H9 (cell line): Measurements from ENCODE around the gene CDYL. TPM values are rescaled to one million over a fixed set of nuclear protein-coding genes. Genes with fewer than 3 reads are reported as not detected.

Experiments used
- DNase-seq: peaks from one replicate; pipeline ENCODE4 v3.0.0-alpha.2; 2017
- H2AFZ ChIP-seq: one replicate; pipeline ENCODE4 v1.6.1; 2013; ENCODE audit warnings: mild to moderate bottlenecking, low read length, control low read depth, moderate library complexity
- H2AK5ac ChIP-seq: 2 replicates; pipeline ENCODE4 v1.6.1; 2013; ENCODE audit warnings: low read length, control low read depth, mixed read lengths; ENCODE audit not compliant: insufficient read length
- H2BK120ac ChIP-seq: one replicate; pipeline ENCODE4 v1.6.1; 2013; ENCODE audit warnings: low read depth, mild to moderate bottlenecking, low read length, control low read depth, inconsistent platforms; ENCODE audit not compliant: poor library complexity, severe bottlenecking
- H2BK12ac ChIP-seq: 2 replicates; pipeline ENCODE4 v1.6.1; 2013; ENCODE audit warnings: low read length, control low read depth, mixed read lengths, low read depth; ENCODE audit not compliant: insufficient read length
- H2BK15ac ChIP-seq: 2 replicates; pipeline ENCODE4 v1.6.1; 2013; ENCODE audit warnings: low read depth, low read length, control low read depth
- H2BK20ac ChIP-seq: one replicate; pipeline ENCODE4 v1.6.1; 2013; ENCODE audit warnings: low read depth, mild to moderate bottlenecking, low read length, control low read depth, inconsistent platforms; ENCODE audit not compliant: poor library complexity, severe bottlenecking
- H2BK5ac ChIP-seq: 2 replicates; pipeline ENCODE4 v1.6.1; 2013; ENCODE audit warnings: low read length, control low read depth, mixed read lengths; ENCODE audit not compliant: insufficient read length
- H3K14ac ChIP-seq: 2 replicates; pipeline ENCODE4 v1.6.1; 2013; ENCODE audit warnings: low read length, control low read depth; ENCODE audit not compliant: insufficient read depth
- H3K18ac ChIP-seq: 2 replicates; pipeline ENCODE4 v1.6.1; 2013; ENCODE audit warnings: low read depth, mild to moderate bottlenecking, mixed read lengths, low read length, control low read depth; ENCODE audit not compliant: insufficient read length
- H3K23ac ChIP-seq: 2 replicates; pipeline ENCODE4 v1.6.1; 2013; ENCODE audit warnings: low read length, control low read depth, mixed read lengths, low read depth; ENCODE audit not compliant: insufficient read length
- H3K23me2 ChIP-seq: 2 replicates; pipeline ENCODE4 v1.6.1; 2013; ENCODE audit warnings: low read depth, mild to moderate bottlenecking, mixed read lengths, low read length, control low read depth; ENCODE audit not compliant: insufficient read length, poor library complexity, severe bottlenecking
- H3K27ac ChIP-seq: 2 replicates; pipeline ENCODE4 v1.5.1; 2013; ENCODE audit warnings: low read length, control low read depth, mixed read lengths, low read depth; ENCODE audit not compliant: insufficient read length
- H3K27me3 ChIP-seq: 2 replicates; pipeline ENCODE4 v1.6.1; 2013; ENCODE audit warnings: low read length, control low read depth, inconsistent platforms; ENCODE audit not compliant: insufficient read depth
- H3K4ac ChIP-seq: 2 replicates; pipeline ENCODE4 v1.6.1; 2013; ENCODE audit warnings: low read depth, mild to moderate bottlenecking, control low read depth, inconsistent platforms, low read length, moderate library complexity
- H3K4me1 ChIP-seq: 2 replicates; pipeline ENCODE4 v1.6.1; 2013; ENCODE audit warnings: low read length, control low read depth, inconsistent platforms; ENCODE audit not compliant: insufficient read depth
- H3K4me2 ChIP-seq: 2 replicates; pipeline ENCODE4 v1.6.1; 2013; ENCODE audit warnings: low read length, control low read depth, mixed read lengths; ENCODE audit not compliant: insufficient read length, insufficient read depth
- H3K56ac ChIP-seq: 2 replicates; pipeline ENCODE4 v1.6.1; 2013; ENCODE audit warnings: low read depth, mild to moderate bottlenecking, mixed read lengths, low read length, control low read depth; ENCODE audit not compliant: insufficient read length
- H3K79me1 ChIP-seq: 2 replicates; pipeline ENCODE4 v1.6.1; 2013; ENCODE audit warnings: low read depth, mild to moderate bottlenecking, moderate library complexity, low read length, control low read depth, inconsistent platforms; ENCODE audit not compliant: insufficient read depth, poor library complexity, severe bottlenecking
- H3K79me2 ChIP-seq: 2 replicates; pipeline ENCODE4 v1.6.1; 2013; ENCODE audit warnings: low read length, control low read depth, inconsistent platforms; ENCODE audit not compliant: insufficient read depth
- H3K9ac ChIP-seq: 2 replicates; pipeline ENCODE4 v1.6.1; 2013; ENCODE audit warnings: low read length, control low read depth, mixed read lengths; ENCODE audit not compliant: insufficient read length; ENCODE audit errors: extremely low read depth
- H3K9me3 ChIP-seq: one replicate; pipeline ENCODE4 v1.6.1; 2013; ENCODE audit warnings: low read depth, low read length, inconsistent platforms; ENCODE audit not compliant: control insufficient read depth
- H3T11ph ChIP-seq: one replicate; pipeline ENCODE4 v1.6.1; 2013; ENCODE audit warnings: mild to moderate bottlenecking, low read length, control low read depth, inconsistent platforms
- H4K20me1 ChIP-seq: one replicate; pipeline ENCODE4 v1.6.1; 2013; ENCODE audit not compliant: control insufficient read depth, insufficient read length, insufficient read depth
- H4K5ac ChIP-seq: 2 replicates; pipeline ENCODE4 v1.6.1; 2013; ENCODE audit warnings: low read depth, mild to moderate bottlenecking, mixed read lengths, low read length, control low read depth; ENCODE audit not compliant: insufficient read length
- H4K8ac ChIP-seq: replicated peaks from 2 replicates; pipeline ENCODE4 v1.6.1; 2013; ENCODE audit warnings: low read length, control low read depth, mixed read lengths, low read depth; ENCODE audit not compliant: insufficient read length
- H4K91ac ChIP-seq: 2 replicates; pipeline ENCODE4 v1.6.1; 2013; ENCODE audit warnings: low read depth, mild to moderate bottlenecking, moderate library complexity, mixed read lengths, low read length, control low read depth; ENCODE audit not compliant: insufficient read length
- H3K27ac Mint-ChIP-seq, 3 experiments: 2 replicates in 2 of 3; 3 replicates in 1 of 3; pipeline ENCODE4 v1.8.0; 2020 to 2021; ENCODE audit warnings: mixed read lengths in 3 of 3, mild to moderate bottlenecking in 1 of 3, moderate library complexity in 1 of 3
- H3K27me3 Mint-ChIP-seq: 2 replicates; pipeline ENCODE4 v1.8.0; 2021; ENCODE audit warnings: low read depth, mild to moderate bottlenecking, moderate library complexity, mixed read lengths
- H3K36me3 Mint-ChIP-seq, 3 experiments: 2 replicates in 2 of 3; 3 replicates in 1 of 3; pipeline ENCODE4 v1.8.0; 2020 to 2021; ENCODE audit warnings: low read depth in 3 of 3, mixed read lengths in 3 of 3; ENCODE audit not compliant: insufficient read depth in 1 of 3
- H3K4me1 Mint-ChIP-seq, 2 experiments: 2 replicates each; pipeline ENCODE4 v1.8.0; 2020; ENCODE audit warnings: mixed read lengths in 2 of 2
- H3K4me3 Mint-ChIP-seq, 2 experiments: 2 replicates in 1 of 2; 3 replicates in 1 of 2; pipeline ENCODE4 v1.8.0; 2020 to 2021; ENCODE audit warnings: mild to moderate bottlenecking in 2 of 2, mixed read lengths in 2 of 2, moderate library complexity in 1 of 2
- H3K9me3 Mint-ChIP-seq, 2 experiments: 2 replicates in 1 of 2; 3 replicates in 1 of 2; pipeline ENCODE4 v1.8.0; 2020; ENCODE audit warnings: mild to moderate bottlenecking in 2 of 2, mixed read lengths in 2 of 2, moderate library complexity in 1 of 2
- WGBS: extraction: QIAGEN DNeasy Blood & Tissue Kit; methylation state at CpG from one replicate; pipeline ENCODE4 v1.1.7; 2013; ENCODE audit warnings: missing lambda C conversion rate, low lambda C conversion rate, mixed read lengths; ENCODE audit not compliant: insufficient read length; ENCODE audit errors: extremely low coverage; 5-methylcytosine and 5-hydroxymethylcytosine counted together
- total RNA-seq: library from RNA; stranded (reverse); gene quantifications from 2 replicates; pipeline ENCODE4 v1.2.1, GENCODE V29; 2021
- TF ChIP-seq, protein P1 (sequence below): fragments of 200-600 bp; sonication (generic); conservative IDR thresholded peaks from 3 replicates; pipeline ENCODE4 v1.8.0; 2021; ENCODE audit warnings: antibody characterized with exemption, mild to moderate bottlenecking

CDYL gene
- total RNA-seq, 1 experiment from 2014 or later: 95.0 TPM

DNA sequence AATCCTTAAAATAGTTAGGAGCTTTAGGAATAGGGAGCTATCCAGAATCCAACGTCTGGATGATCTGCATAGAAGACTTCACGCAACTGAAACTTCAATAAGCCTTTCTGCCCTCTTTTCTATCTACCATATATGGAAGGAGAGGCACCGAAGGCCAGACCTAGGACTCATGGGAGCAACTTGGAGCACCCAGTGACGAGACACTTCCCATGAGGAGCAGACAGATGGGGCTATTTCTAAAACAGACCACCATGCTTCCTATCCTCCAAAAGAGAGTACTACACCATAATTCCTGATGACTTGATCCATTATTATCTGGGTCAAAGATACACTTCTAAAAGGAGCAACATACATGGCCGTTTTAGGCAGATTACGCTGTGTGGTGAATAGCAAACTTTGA lies 221.7 kb downstream of the CDYL start:
- no peak overlapping the region for H2BK12ac ChIP-seq
- H4K91ac ChIP-seq: no peak overlapping the region
- no peak overlapping the region for H3K14ac ChIP-seq
- H4K8ac ChIP-seq: no peak overlapping the region
- no peak for DNase-seq
- peaks cover 6 to 18% (median 10%) of the 10 kb centered on the region in 3 experiments; a peak in 5 of 7 replicates for H3K36me3 Mint-ChIP-seq
- H3K79me2 ChIP-seq: no peaks in the 10 kb centered on the region
- WGBS: no CpG with 5 or more reads among the region's 6 CpGs
- H3K27ac Mint-ChIP-seq: no peak overlapping the region; a peak in 1 of 7 replicates
- H2BK120ac ChIP-seq: no peak overlapping the region
- H2BK20ac ChIP-seq: no peak overlapping the region
- H3K56ac ChIP-seq: no peak overlapping the region
- no peak overlapping the region for H3K23ac ChIP-seq
- H3K4me3 Mint-ChIP-seq: no peak overlapping the region
- H2AK5ac ChIP-seq: no peak overlapping the region
- H3K23me2 ChIP-seq: no peaks in the 10 kb centered on the region
- H2BK15ac ChIP-seq: no peak overlapping the region
- no peak overlapping the region for H2AFZ ChIP-seq
- no peaks in the 10 kb centered on the region for H3K4me1 ChIP-seq
- TF ChIP-seq, protein P1, sequence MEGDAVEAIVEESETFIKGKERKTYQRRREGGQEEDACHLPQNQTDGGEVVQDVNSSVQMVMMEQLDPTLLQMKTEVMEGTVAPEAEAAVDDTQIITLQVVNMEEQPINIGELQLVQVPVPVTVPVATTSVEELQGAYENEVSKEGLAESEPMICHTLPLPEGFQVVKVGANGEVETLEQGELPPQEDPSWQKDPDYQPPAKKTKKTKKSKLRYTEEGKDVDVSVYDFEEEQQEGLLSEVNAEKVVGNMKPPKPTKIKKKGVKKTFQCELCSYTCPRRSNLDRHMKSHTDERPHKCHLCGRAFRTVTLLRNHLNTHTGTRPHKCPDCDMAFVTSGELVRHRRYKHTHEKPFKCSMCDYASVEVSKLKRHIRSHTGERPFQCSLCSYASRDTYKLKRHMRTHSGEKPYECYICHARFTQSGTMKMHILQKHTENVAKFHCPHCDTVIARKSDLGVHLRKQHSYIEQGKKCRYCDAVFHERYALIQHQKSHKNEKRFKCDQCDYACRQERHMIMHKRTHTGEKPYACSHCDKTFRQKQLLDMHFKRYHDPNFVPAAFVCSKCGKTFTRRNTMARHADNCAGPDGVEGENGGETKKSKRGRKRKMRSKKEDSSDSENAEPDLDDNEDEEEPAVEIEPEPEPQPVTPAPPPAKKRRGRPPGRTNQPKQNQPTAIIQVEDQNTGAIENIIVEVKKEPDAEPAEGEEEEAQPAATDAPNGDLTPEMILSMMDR: 0 out of 3 replicates have a peak, but pooled peaks have one; percentile 10
- H3K9me3 ChIP-seq: no peaks in the 10 kb centered on the region
- no peaks in the 10 kb centered on the region for H4K20me1 ChIP-seq
- no peak overlapping the region for H3K4me2 ChIP-seq
- no peak overlapping the region for H3K18ac ChIP-seq
- no peak overlapping the region for H4K5ac ChIP-seq
- H3T11ph ChIP-seq: no peak overlapping the region
- no peak overlapping the region for H3K4ac ChIP-seq
- no peaks in the 10 kb centered on the region; a peak in 1 of 4 replicates for H3K4me1 Mint-ChIP-seq
- H3K27me3 Mint-ChIP-seq: no peaks in the 10 kb centered on the region
- no peaks in the 10 kb centered on the region for H3K9me3 Mint-ChIP-seq
- H3K27me3 ChIP-seq: no peaks in the 10 kb centered on the region
- H2BK5ac ChIP-seq: no peak overlapping the region
- H3K9ac ChIP-seq: no peak overlapping the region
- no peaks in the 10 kb centered on the region for H3K79me1 ChIP-seq
- H3K27ac ChIP-seq: no peak overlapping the region
